Stomach (tissue), 4 donors: ENCODE data around the gene RASGRP1.

Experiments used
- EP300 ChIP-seq: sonication (generic); formaldehyde crosslinking; IDR thresholded peaks from one replicate; pipeline ENCODE4 v1.6.1; 2017; ENCODE audit warnings: antibody characterized with exemption
- POLR2A ChIP-seq, 4 donors: fragments of 450-650 bp; IDR thresholded peaks; one replicate each; pipeline ENCODE4 v1.6.1; 2016; ENCODE audit warnings: antibody characterized with exemption in 4 of 4, control low read depth in 2 of 4, mild to moderate bottlenecking in 1 of 4, moderate library complexity in 1 of 4
- TF ChIP-seq, protein P1 (sequence below), 7 experiments: fragments of 450-650 bp in 4 of 7; fragments of 200-600 bp in 3 of 7; sonication (generic) in 3 of 7; IDR thresholded peaks; one replicate each; pipeline ENCODE4 v1.5.1; 2016 to 2019; ENCODE audit warnings: antibody characterized with exemption in 7 of 7, control low read depth in 2 of 7, mild to moderate bottlenecking in 1 of 7

DNA sequence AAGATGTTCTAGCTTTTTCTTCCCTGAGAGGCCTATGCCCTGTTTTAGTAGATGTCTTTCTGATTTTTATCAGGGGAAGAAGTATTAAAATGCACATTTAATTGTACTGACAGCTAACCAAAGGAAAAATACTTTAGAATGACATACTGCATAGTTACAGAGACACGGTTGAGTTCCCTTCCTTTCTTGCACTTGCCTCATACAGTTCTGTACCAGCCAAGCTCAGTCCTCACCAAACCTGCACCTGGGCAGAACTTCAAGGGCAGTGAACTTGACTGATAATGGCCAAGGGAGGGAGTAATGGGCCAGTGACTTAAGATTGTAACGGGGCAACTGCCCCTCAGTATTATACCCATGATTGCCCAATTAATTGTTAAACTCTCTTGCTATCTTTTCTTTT lies 34.1 kb upstream of the RASGRP1 start:
- TF ChIP-seq POLR2A (IDR thresholded peaks at IDR 0.05) (no peak), EP300 (no peak)
- TF ChIP-seq, protein P1, sequence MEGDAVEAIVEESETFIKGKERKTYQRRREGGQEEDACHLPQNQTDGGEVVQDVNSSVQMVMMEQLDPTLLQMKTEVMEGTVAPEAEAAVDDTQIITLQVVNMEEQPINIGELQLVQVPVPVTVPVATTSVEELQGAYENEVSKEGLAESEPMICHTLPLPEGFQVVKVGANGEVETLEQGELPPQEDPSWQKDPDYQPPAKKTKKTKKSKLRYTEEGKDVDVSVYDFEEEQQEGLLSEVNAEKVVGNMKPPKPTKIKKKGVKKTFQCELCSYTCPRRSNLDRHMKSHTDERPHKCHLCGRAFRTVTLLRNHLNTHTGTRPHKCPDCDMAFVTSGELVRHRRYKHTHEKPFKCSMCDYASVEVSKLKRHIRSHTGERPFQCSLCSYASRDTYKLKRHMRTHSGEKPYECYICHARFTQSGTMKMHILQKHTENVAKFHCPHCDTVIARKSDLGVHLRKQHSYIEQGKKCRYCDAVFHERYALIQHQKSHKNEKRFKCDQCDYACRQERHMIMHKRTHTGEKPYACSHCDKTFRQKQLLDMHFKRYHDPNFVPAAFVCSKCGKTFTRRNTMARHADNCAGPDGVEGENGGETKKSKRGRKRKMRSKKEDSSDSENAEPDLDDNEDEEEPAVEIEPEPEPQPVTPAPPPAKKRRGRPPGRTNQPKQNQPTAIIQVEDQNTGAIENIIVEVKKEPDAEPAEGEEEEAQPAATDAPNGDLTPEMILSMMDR (IDR thresholded peaks at IDR 0.05): no peak
